ENCODE data around the gene SPRING1.

Gene SPRING1

GRCh38 chr12:116736962-116737773 is 701 bp downstream of the SPRING1 start (continued):
- TF ChIP-seq ZNF214 (tag by site-specific recombination; IDR thresholded peaks at IDR 0.05; ENCODE audit: borderline replicate concordance) (no peak), CTCF (tag by site-specific recombination; IDR thresholded peaks at IDR 0.05) (no peak), ZNF596 (tag by site-specific recombination; IDR thresholded peaks at IDR 0.05) (no peak), PBX3 (CRISPR knock-in tag; IDR thresholded peaks at IDR 0.05) (no peak), ZBTB17 (tag by site-specific recombination; IDR thresholded peaks at IDR 0.05) (peak; percentile 24; the same call in 1 of the 2 replicates), ZNF677 (tag by site-specific recombination; IDR thresholded peaks at IDR 0.05) (no peak), SCRT1 (tag by site-specific recombination; IDR thresholded peaks at IDR 0.05; ENCODE audit: borderline replicate concordance) (no peak)

- H3K4me3 ChIP-seq (ENCODE audit: low read depth, low read length): no peak overlapping the region; the same call in 1 of the 2 replicates
- no peak overlapping the region for H3K27ac ChIP-seq (ENCODE audit: extremely low read depth, low read depth, low read length)
- H3K36me3 ChIP-seq (ENCODE audit: control insufficient read depth in 2 of 2, insufficient read depth in 1 of 2, low read length in 2 of 2): peaks cover 9 to 35% of the 10 kb centered on the region in 2 experiments
- ChIA-PET CTCF (interaction anchor here (0.6 kb wide), 1 partner anchor 13 kb away, joined by 3 read pairs; no protein-coding TSS in a partner anchor), POLR2A (no interaction called here)
- no peaks in the 10 kb centered on the region for H3K9me3 ChIP-seq (ENCODE audit: control insufficient read depth, insufficient read depth, low read depth, low read length)
- peaks cover 12% of the 10 kb centered on the region for H3K4me1 ChIP-seq (ENCODE audit: control insufficient read depth, insufficient read depth, low read length)
- peak; percentile 93 for TF ChIP-seq ZNF362 (tag by site-specific recombination; IDR thresholded peaks at IDR 0.05)
- 0 out of 2 replicates have a peak, but pooled peaks have one; percentile 21 for TF ChIP-seq OSR2 (tag by site-specific recombination; IDR thresholded peaks at IDR 0.05)
- TF ChIP-seq ZNF623 (tag by site-specific recombination; IDR thresholded peaks at IDR 0.05): no peak
- TF ChIP-seq ZNF133 (tag by site-specific recombination; IDR thresholded peaks at IDR 0.05): peak; percentile 25; the same call in 1 of the 2 replicates
Measured at GRCh38 chr12:116735951-116736599, 1.8 kb downstream of the SPRING1 start.

- Histone ChIP-seq H3K36me3 (ENCODE audit: control insufficient read depth in 2 of 2, insufficient read depth in 1 of 2, low read length in 2 of 2) (peaks cover 5 to 25% of the 10 kb centered on the region in 2 experiments; a peak in 2 of 3 replicates), H3K27ac (ENCODE audit: extremely low read depth, low read depth, low read length) (no peak overlapping the region)
- CTCF ChIA-PET: no interaction called here
Measured at GRCh38 chr12:116735084-116735483, 2.8 kb downstream of the SPRING1 start.

More at GRCh38 chr12:116735084-116735483, 2.8 kb downstream of the SPRING1 start:
- POLR2A ChIA-PET: no interaction called here
- TF ChIP-seq ZNF610 (tag by site-specific recombination; IDR thresholded peaks at IDR 0.05; ENCODE audit: borderline replicate concordance) (no peak), ZNF366 (tag by site-specific recombination; conservative IDR thresholded peaks at IDR 0.05) (0 out of 2 replicates have a peak, but pooled peaks have one; percentile 10), PRDM1 (tag by site-specific recombination; IDR thresholded peaks at IDR 0.05) (0 out of 2 replicates have a peak, but pooled peaks have one; percentile 39), ZNF677 (tag by site-specific recombination; IDR thresholded peaks at IDR 0.05) (no peak)
- Histone ChIP-seq H3K9me3 (ENCODE audit: control insufficient read depth, insufficient read depth, low read depth, low read length) (no peaks in the 10 kb centered on the region), H3K4me1 (ENCODE audit: control insufficient read depth, insufficient read depth, low read length) (peaks cover 12% of the 10 kb centered on the region), H3K4me3 (ENCODE audit: low read depth, low read length) (no peak overlapping the region)
